HepG2 (cell line): Measurements from ENCODE around the gene RPE. TPM values are rescaled to one million over a fixed set of nuclear protein-coding genes. Genes with fewer than 3 reads are reported as not detected.
A peak's percentile ranks its signal among the peaks of the same experiment; 100 is the strongest.

Source experiments
- FOXO1 ChIP-seq: sonication (generic); formaldehyde crosslinking; IDR thresholded peaks from 2 replicates; pipeline ENCODE4 v1.4.0; 2020; ENCODE audit warnings: missing genetic modification reagents
- HIVEP1 ChIP-seq: sonication (generic); formaldehyde crosslinking; IDR thresholded peaks from 2 replicates; pipeline ENCODE4 v1.4.0; 2020; ENCODE audit warnings: mild to moderate bottlenecking, missing genetic modification reagents
- HOXA5 ChIP-seq: sonication (generic); formaldehyde crosslinking; IDR thresholded peaks from 2 replicates; pipeline ENCODE4 v1.4.0; 2020; ENCODE audit warnings: missing genetic modification reagents
- PAX8 ChIP-seq: sonication (generic); formaldehyde crosslinking; IDR thresholded peaks from 2 replicates; pipeline ENCODE4 v1.8.0; 2022; ENCODE audit warnings: mild to moderate bottlenecking, missing genetic modification reagents, borderline replicate concordance
- RERE ChIP-seq: IDR thresholded peaks from 2 replicates; pipeline ENCODE4 v1.6.1; 2016; ENCODE audit warnings: low read depth, missing genetic modification reagents, missing compliant biosample characterization
- TSC22D2 ChIP-seq: sonication (generic); formaldehyde crosslinking; IDR thresholded peaks from 2 replicates; pipeline ENCODE4 v1.5.1; 2020; ENCODE audit warnings: missing genetic modification reagents, mild to moderate bottlenecking, borderline replicate concordance
- ZBTB26 ChIP-seq: IDR thresholded peaks from 2 replicates; pipeline ENCODE4 v1.6.1; 2016; ENCODE audit warnings: missing compliant biosample characterization, missing genetic modification reagents, borderline replicate concordance
- ZBTB39 ChIP-seq: sonication (generic); formaldehyde crosslinking; IDR thresholded peaks from 2 replicates; pipeline ENCODE4 v1.5.0; 2020; ENCODE audit warnings: missing genetic modification reagents
- ZNF225 ChIP-seq: sonication (generic); formaldehyde crosslinking; IDR thresholded peaks from 2 replicates; pipeline ENCODE4 v1.4.0; 2020; ENCODE audit warnings: mild to moderate bottlenecking, missing genetic modification reagents
- ZNF281 ChIP-seq: sonication (generic); formaldehyde crosslinking; IDR thresholded peaks from 2 replicates; pipeline ENCODE4 v1.4.0; 2020; ENCODE audit warnings: missing genetic modification reagents, borderline replicate concordance
- ZNF33A ChIP-seq: sonication (generic); formaldehyde crosslinking; IDR thresholded peaks from 2 replicates; pipeline ENCODE4 v1.5.1; 2020; ENCODE audit warnings: missing genetic modification reagents, mild to moderate bottlenecking, moderate library complexity, borderline replicate concordance
- ZNF720 ChIP-seq: sonication (generic); formaldehyde crosslinking; IDR thresholded peaks from 2 replicates; pipeline ENCODE4 v1.4.0; 2020; ENCODE audit warnings: missing genetic modification reagents
- polyA plus RNA-seq, 8 experiments: library from polyadenylated mRNA; depleted of rRNA in 3 of 8; stranded (reverse) in 7 of 8; unstranded in 1 of 8; fragments of >200 nt; fragmentation: Illumina TruSeq in 4 of 8; extraction: Trizol in 4 of 8; gene quantifications; 2 replicates each; pipeline versions ENCODE4 v1.2.1 to v1.2.3, GENCODE V29; 2011 to 2016; ENCODE audit warnings: low read depth in 4 of 8, missing spikeins in 1 of 8, mixed read lengths in 1 of 8; ENCODE audit not compliant: insufficient read depth in 1 of 8
- total RNA-seq, 5 experiments: library from RNA; depleted of rRNA; stranded (reverse); fragments of >200 nt; fragmentation: Illumina TruSeq; extraction: Trizol; gene quantifications; 2 replicates each; pipeline ENCODE4 v1.2.3, GENCODE V29; 2016; ENCODE audit warnings: low read depth in 1 of 5

Gene RPE
- total and polyA plus RNA-seq, 2 of the 13 experiments (the other 11 are each of a cell fraction or from before 2014, with no cell fraction given) = 72.3 to 107 TPM

GRCh38 chr2:210002158-210003157 lies at the start of gene RPE (continued):
- TF ChIP-seq RERE (CRISPR knock-in tag) (no peak), ZBTB26 (CRISPR knock-in tag) (0 out of 2 replicates have a peak, but pooled peaks have one; percentile 2), ZNF33A (CRISPR knock-in tag) (no peak), ZNF225 (CRISPR knock-in tag) (0 out of 2 replicates have a peak, but pooled peaks have one; percentile 63), HOXA5 (CRISPR knock-in tag) (0 out of 2 replicates have a peak, but pooled peaks have one; percentile 54), ZNF720 (CRISPR knock-in tag) (no peak), PAX8 (CRISPR knock-in tag) (no peak), FOXO1 (CRISPR knock-in tag) (no peak), TSC22D2 (CRISPR knock-in tag) (no peak), ZBTB39 (0 out of 2 replicates have a peak, but pooled peaks have one; percentile 30), HIVEP1 (CRISPR knock-in tag) (0 out of 2 replicates have a peak, but pooled peaks have one; percentile 62), ZNF281 (CRISPR knock-in tag) (peak; percentile 88)
